Kidney (tissue), 14 donors: Measurements from ENCODE around the gene NFXL1. TPM values are rescaled to one million over a fixed set of nuclear protein-coding genes. Genes with fewer than 3 reads are reported as not detected.

Experiments used
- DNase-seq, 5 donors: peaks; one replicate each; pipeline ENCODE4 v3.0.0-alpha.2; 2013 to 2020
- FAIRE-seq: peaks from 2 replicates; lab custom pipeline; 2012; peaks lifted over from hg19 to GRCh38; lab: Jason Lieb, UNC
- H3K27ac ChIP-seq, 2 donors: one replicate each; pipeline ENCODE4 v1.7.0; 2013; ENCODE audit warnings: low read depth in 2 of 2, low read length in 2 of 2, inconsistent platforms in 1 of 2
- H3K27me3 ChIP-seq: one replicate; pipeline ENCODE4 v1.7.1; 2013; ENCODE audit warnings: low read length, inconsistent platforms; ENCODE audit not compliant: control insufficient read depth, insufficient read depth
- H3K36me3 ChIP-seq, 3 donors: one replicate each; pipeline versions ENCODE4 v1.7.0 to v1.7.1; 2013; ENCODE audit warnings: low read length in 3 of 3, control low read depth in 1 of 3, inconsistent platforms in 1 of 3; ENCODE audit not compliant: insufficient read depth in 3 of 3, control insufficient read depth in 2 of 3
- H3K4me1 ChIP-seq, 3 donors: one replicate each; pipeline versions ENCODE4 v1.7.0 to v1.7.1; 2013; ENCODE audit warnings: low read length in 3 of 3, inconsistent platforms in 1 of 3, low read depth in 1 of 3; ENCODE audit not compliant: control insufficient read depth in 2 of 3, insufficient read depth in 2 of 3
- H3K4me3 ChIP-seq, 3 donors: one replicate each; pipeline versions ENCODE4 v1.7.0 to v1.8.1; 2013; ENCODE audit warnings: low read length in 3 of 3, control low read depth in 1 of 3, inconsistent platforms in 1 of 3
- H3K9ac ChIP-seq, 3 donors: one replicate each; pipeline versions ENCODE4 v1.7.0 to v1.7.1; 2013; ENCODE audit warnings: low read length in 3 of 3, control low read depth in 1 of 3, inconsistent platforms in 1 of 3
- H3K9me3 ChIP-seq, 3 donors: one replicate each; pipeline versions ENCODE4 v1.7.0 to v1.7.1; 2013; ENCODE audit warnings: low read length in 3 of 3, control low read depth in 1 of 3, inconsistent platforms in 1 of 3; ENCODE audit not compliant: control insufficient read depth in 2 of 3, insufficient read depth in 1 of 3
- CTCF ChIP-seq: IDR thresholded peaks from 3 replicates; pipeline ENCODE4 v1.5.1; 2012; ENCODE audit warnings: mild to moderate bottlenecking, moderate library complexity, borderline replicate concordance; ENCODE audit not compliant: insufficient read depth; ENCODE audit errors: extremely low read depth
- intact Hi-C: fragments of 100-400 bp; cut with DNase I; formaldehyde crosslinking; loops from one replicate; pipeline ENCODE4 v1.11.1; 2022
- polyA plus RNA-seq: library from polyadenylated mRNA; stranded (reverse); fragments of 350-450 nt; fragmentation: Illumina TruSeq; extraction: RNeasy Lipid Tissue Mini Kit (QIAGEN cat#74804); gene quantifications from one replicate; pipeline ENCODE4 v1.2.3, GENCODE V29; 2014; ENCODE audit warnings: low read depth, low replicate concordance; ENCODE audit not compliant: insufficient read depth
- total RNA-seq: library from RNA; stranded (reverse); fragmentation: NEBNext Ultra II Directional; extraction: Animal tissue kit (Norgen Biotek cat#: 25700); gene quantifications from one replicate; pipeline ENCODE4 v1.2.1, GENCODE V29; 2021
- donor health status: control.
- donor health status: control.
- donor health status: control.
- donor health status: control.
- donor health status: control.
- donor health status: DM: yes; HTN: yes; CAD: no.
- donor health status: Normal renal cell carcinoma (clear cell type).

The NFXL1 gene
- total and polyA plus RNA-seq, 2 donors from 2014 or later = 5.5 to 16.0 TPM

GRCh38 chr4:47831026-47831679 is 83.2 kb downstream of the NFXL1 start:
- intact Hi-C loops = loop anchor here (10.0 kb wide), 1 partner anchor 146 kb away; no protein-coding TSS in a partner anchor
- Histone ChIP-seq H3K4me1 (peaks cover 0 to 6% (median 0%) of the 10 kb centered on the region in 3 donors), H3K27me3 (no peaks in the 10 kb centered on the region), H3K4me3 (no peak overlapping the region), H3K9me3 (no peaks in the 10 kb centered on the region), H3K9ac (no peak overlapping the region), H3K36me3 (no peaks in the 10 kb centered on the region), H3K27ac (no peak overlapping the region)
- TF ChIP-seq CTCF = no peak
- DNase-seq = peak in 1 of 5 donors; percentile 33
- no peak for FAIRE-seq

- H3K9me3 ChIP-seq = no peaks in the 10 kb centered on the region
- intact Hi-C loops = loop anchor here (10.0 kb wide), 1 partner anchor 146 kb away; no protein-coding TSS in a partner anchor
Observed at GRCh38 chr4:47830265-47831025, 83.9 kb downstream of the NFXL1 start.

GRCh38 chr4:47829438-47829837 is 84.9 kb downstream of the NFXL1 start:
- Histone ChIP-seq H3K36me3 (no peaks in the 10 kb centered on the region), H3K9me3 (no peaks in the 10 kb centered on the region), H3K4me1 (no peaks in the 10 kb centered on the region), H3K27me3 (no peaks in the 10 kb centered on the region), H3K4me3 (no peak overlapping the region), H3K9ac (no peak overlapping the region), H3K27ac (no peak overlapping the region)
- no peak for FAIRE-seq
- DNase-seq = no peak
- intact Hi-C loops = no loop called here
- TF ChIP-seq CTCF = no peak

More at GRCh38 chr4:47830265-47831025, 83.9 kb downstream of the NFXL1 start:
- no peak overlapping the region for H3K9ac ChIP-seq
- no peak for TF ChIP-seq CTCF
- no peak for FAIRE-seq
- no peaks in the 10 kb centered on the region for H3K27me3 ChIP-seq
- no peak overlapping the region for H3K27ac ChIP-seq
- no peak for DNase-seq
- no peaks in the 10 kb centered on the region for H3K36me3 ChIP-seq
- H3K4me1 ChIP-seq = peaks cover 0 to under 1% (median 0%) of the 10 kb centered on the region in 3 donors
- no peak overlapping the region for H3K4me3 ChIP-seq
